Neural cell (in vitro differentiated cells): ENCODE data around the gene PLCB1.

Experiments used
- CTCF ChIP-seq: fragments of 450-650 bp; IDR thresholded peaks from 2 replicates; pipeline ENCODE4 v1.5.1; 2014; ENCODE audit warnings: antibody characterized with exemption, mild to moderate bottlenecking, moderate library complexity; ENCODE audit not compliant: poor library complexity, severe bottlenecking
- EP300 ChIP-seq: fragments of 450-650 bp; conservative IDR thresholded peaks from 2 replicates; pipeline ENCODE4 v1.6.1; 2014; ENCODE audit warnings: antibody characterized with exemption, mild to moderate bottlenecking, moderate library complexity; ENCODE audit not compliant: poor library complexity, severe bottlenecking
- EZH2 ChIP-seq: fragments of 200-600, 300-800 bp; shearing (Covaris generic), sonication (generic); IDR thresholded peaks from 2 replicates; pipeline ENCODE4 v1.6.1; 2014; ENCODE audit warnings: antibody characterized with exemption, low read length, borderline replicate concordance, mild to moderate bottlenecking; ENCODE audit not compliant: insufficient read depth, poor library complexity, severe bottlenecking
- POLR2AphosphoS5 ChIP-seq: IDR thresholded peaks from 2 replicates; pipeline ENCODE4 v1.6.1; 2012
- RAD21 ChIP-seq: fragments of 450-650 bp; conservative IDR thresholded peaks from 2 replicates; pipeline ENCODE4 v1.6.1; 2014; ENCODE audit warnings: antibody characterized with exemption, mild to moderate bottlenecking, moderate library complexity

GRCh38 chr20:8803941-8804340, 671.9 kb downstream of the PLCB1 start:
- TF ChIP-seq EZH2 (no peak), CTCF (no peak), RAD21 (no peak), EP300 (no peak), POLR2AphosphoS5 (no peak)
